ENCODE results near the gene DVL1. TPM values are rescaled to one million over a fixed set of nuclear protein-coding genes. Genes with fewer than 3 reads are reported as not detected.

The DVL1 gene
- total and polyA plus RNA-seq, 10 of the 15 experiments (the other 5 are each of a cell fraction or from before 2014, with no cell fraction given) = 0.10 to 31.1 (median 4.6) TPM

DNA sequence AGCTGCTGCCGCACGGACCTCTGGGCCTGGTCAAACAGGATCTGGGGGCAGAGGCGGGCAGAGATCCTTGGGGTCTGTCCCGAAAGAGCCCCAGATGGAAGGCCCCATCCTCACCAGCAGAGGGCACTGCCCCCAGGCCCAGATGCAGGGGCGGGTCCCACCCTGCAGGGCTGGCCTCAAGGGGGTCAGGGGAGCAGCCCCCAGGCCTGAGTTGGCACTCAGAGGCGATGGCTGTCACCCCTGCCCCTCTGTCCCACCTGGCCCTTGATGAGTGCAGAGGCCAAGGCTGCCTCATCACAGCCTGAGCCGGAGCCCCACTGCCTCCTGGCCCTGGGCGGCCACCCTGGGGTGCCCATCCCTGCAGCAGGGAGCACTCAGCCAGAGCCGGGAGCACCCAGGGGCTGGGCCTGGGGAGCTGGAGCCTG is 47.2 kb downstream of the DVL1 start:
- Histone ChIP-seq H4K20me1 (ENCODE audit: control insufficient read depth, insufficient read depth) (no peaks in the 10 kb centered on the region), H3K4me1 (ENCODE audit: control insufficient read depth, insufficient read depth, low read length) (peaks cover 25% of the 10 kb centered on the region), H3K4me3 (no peak overlapping the region), H3K79me2 (ENCODE audit: control insufficient read depth, insufficient read depth, low read length) (peaks cover 16% of the 10 kb centered on the region), H3K4me2 (ENCODE audit: control insufficient read depth, insufficient read depth) (no peak overlapping the region), H2AFZ (ENCODE audit: control insufficient read depth, low read depth, low read length) (no peak overlapping the region), H3K27ac (ENCODE audit: control insufficient read depth, insufficient read depth) (no peak overlapping the region), H3K9ac (ENCODE audit: control insufficient read depth, insufficient read depth, low read length) (no peak overlapping the region), H3K36me3 (ENCODE audit: control insufficient read depth in 2 of 2, insufficient read depth in 2 of 2, low read length in 1 of 2) (no peaks in the 10 kb centered on the region), H3K27me3 (replicated peaks in 1 of 2; ENCODE audit: control insufficient read depth in 2 of 2, insufficient read depth in 2 of 2, low read length in 1 of 2) (no peaks in the 10 kb centered on the region), H3K9me3 (replicated peaks; ENCODE audit: control insufficient read depth, insufficient read depth, low read length) (no peaks in the 10 kb centered on the region)
- WGBS (ENCODE audit: insufficient coverage, insufficient replicate concordance, low lambda C conversion rate, missing lambda C conversion rate) = 82% methylated on average over 9 of the region's 9 CpGs
- CTCF ChIA-PET = no interaction called here
- FAIRE-seq (no peak), DNase-seq (ENCODE audit: low read depth, low spot score) (no peak), ATAC-seq (no peak)
- RAD21 ChIA-PET (ENCODE audit: unreplicated experiment) = no interaction called here
- POLR2A ChIA-PET = no interaction called here
- SMC1A ChIA-PET (ENCODE audit: uncharacterized antibody, unreplicated experiment) = no interaction called here
- TF ChIP-seq, protein P1, sequence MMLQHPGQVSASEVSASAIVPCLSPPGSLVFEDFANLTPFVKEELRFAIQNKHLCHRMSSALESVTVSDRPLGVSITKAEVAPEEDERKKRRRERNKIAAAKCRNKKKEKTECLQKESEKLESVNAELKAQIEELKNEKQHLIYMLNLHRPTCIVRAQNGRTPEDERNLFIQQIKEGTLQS (IDR thresholded peaks at IDR 0.05; ENCODE audit: borderline replicate concordance, extremely low read depth, low read depth, low read length) = no peak
- TF ChIP-seq, protein P2, sequence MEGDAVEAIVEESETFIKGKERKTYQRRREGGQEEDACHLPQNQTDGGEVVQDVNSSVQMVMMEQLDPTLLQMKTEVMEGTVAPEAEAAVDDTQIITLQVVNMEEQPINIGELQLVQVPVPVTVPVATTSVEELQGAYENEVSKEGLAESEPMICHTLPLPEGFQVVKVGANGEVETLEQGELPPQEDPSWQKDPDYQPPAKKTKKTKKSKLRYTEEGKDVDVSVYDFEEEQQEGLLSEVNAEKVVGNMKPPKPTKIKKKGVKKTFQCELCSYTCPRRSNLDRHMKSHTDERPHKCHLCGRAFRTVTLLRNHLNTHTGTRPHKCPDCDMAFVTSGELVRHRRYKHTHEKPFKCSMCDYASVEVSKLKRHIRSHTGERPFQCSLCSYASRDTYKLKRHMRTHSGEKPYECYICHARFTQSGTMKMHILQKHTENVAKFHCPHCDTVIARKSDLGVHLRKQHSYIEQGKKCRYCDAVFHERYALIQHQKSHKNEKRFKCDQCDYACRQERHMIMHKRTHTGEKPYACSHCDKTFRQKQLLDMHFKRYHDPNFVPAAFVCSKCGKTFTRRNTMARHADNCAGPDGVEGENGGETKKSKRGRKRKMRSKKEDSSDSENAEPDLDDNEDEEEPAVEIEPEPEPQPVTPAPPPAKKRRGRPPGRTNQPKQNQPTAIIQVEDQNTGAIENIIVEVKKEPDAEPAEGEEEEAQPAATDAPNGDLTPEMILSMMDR (IDR thresholded peaks at IDR 0.05 in 2 of 3, conservative IDR thresholded peaks at IDR 0.05 in 1 of 3; ENCODE audit: control insufficient read depth in 2 of 3, extremely low read depth in 1 of 3, insufficient read depth in 1 of 3, low read depth in 3 of 3, low read length in 3 of 3) = peak; percentile 27 to 63 (median 54); a peak in 5 of 6 replicates
- intact Hi-C loops (cut with micrococcal nuclease; ENCODE audit: unreplicated experiment) = no loop called here
- in situ Hi-C loops (cut with MboI) = no loop called here
- no TSS peak for BruUV-seq (replicated peaks)

DNA sequence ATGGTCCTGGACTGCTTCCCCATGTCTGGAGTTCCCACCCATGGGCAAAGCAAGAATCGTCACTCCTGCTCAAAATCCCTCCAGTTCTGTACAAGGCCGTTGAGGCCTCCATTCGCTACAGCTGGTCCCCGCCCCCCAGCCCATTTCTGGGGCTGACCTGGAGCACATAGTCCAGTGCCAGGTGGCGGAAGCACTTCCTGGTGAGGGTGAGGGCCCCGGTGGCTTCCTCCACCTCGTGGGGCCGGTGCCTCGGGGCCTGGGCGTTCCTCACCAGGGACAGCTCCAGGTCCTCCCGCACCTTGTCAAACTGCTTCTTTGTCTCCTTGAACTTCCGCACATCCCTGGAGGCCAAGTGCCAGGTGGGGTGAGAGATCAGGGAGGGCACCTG is 48.9 kb downstream of the DVL1 start:
- Histone ChIP-seq H3K27ac (ENCODE audit: control insufficient read depth, insufficient read depth) (no peak overlapping the region), H2AFZ (ENCODE audit: control insufficient read depth, low read depth, low read length) (no peak overlapping the region), H3K27me3 (replicated peaks in 1 of 2; ENCODE audit: control insufficient read depth in 2 of 2, insufficient read depth in 2 of 2, low read length in 1 of 2) (no peaks in the 10 kb centered on the region), H3K4me3 (no peak overlapping the region), H3K4me2 (ENCODE audit: control insufficient read depth, insufficient read depth) (no peak overlapping the region), H4K20me1 (ENCODE audit: control insufficient read depth, insufficient read depth) (no peaks in the 10 kb centered on the region), H3K79me2 (ENCODE audit: control insufficient read depth, insufficient read depth, low read length) (no peaks in the 10 kb centered on the region; the same call in 1 of the 2 replicates), H3K9ac (ENCODE audit: control insufficient read depth, insufficient read depth, low read length) (no peak overlapping the region), H3K4me1 (ENCODE audit: control insufficient read depth, insufficient read depth, low read length) (peaks cover 8% of the 10 kb centered on the region), H3K9me3 (replicated peaks; ENCODE audit: control insufficient read depth, insufficient read depth, low read length) (no peaks in the 10 kb centered on the region), H3K36me3 (ENCODE audit: control insufficient read depth in 2 of 2, insufficient read depth in 2 of 2, low read length in 1 of 2) (no peaks in the 10 kb centered on the region)
- BruUV-seq (replicated peaks) = no TSS peak
- DNase-seq (ENCODE audit: low read depth, low spot score) (no peak), ATAC-seq (no peak; the same call in 2 of the 3 replicates), FAIRE-seq (no peak)
- WGBS (ENCODE audit: insufficient coverage, insufficient replicate concordance, low lambda C conversion rate, missing lambda C conversion rate) = 79% methylated on average over 12 of the region's 12 CpGs
- intact Hi-C loops (cut with micrococcal nuclease; ENCODE audit: unreplicated experiment) = no loop called here
- in situ Hi-C loops (cut with MboI) = no loop called here
- RAD21 ChIA-PET (ENCODE audit: unreplicated experiment) = no interaction called here
- SMC1A ChIA-PET (ENCODE audit: uncharacterized antibody, unreplicated experiment) = no interaction called here
- POLR2A ChIA-PET = no interaction called here
- CTCF ChIA-PET = interaction anchor here (1.0 to 1.2 kb wide), 2 partner anchors 36 to 268 kb away, joined by 3 to 4 read pairs; no protein-coding TSS in a partner anchor
- TF ChIP-seq, protein P3, sequence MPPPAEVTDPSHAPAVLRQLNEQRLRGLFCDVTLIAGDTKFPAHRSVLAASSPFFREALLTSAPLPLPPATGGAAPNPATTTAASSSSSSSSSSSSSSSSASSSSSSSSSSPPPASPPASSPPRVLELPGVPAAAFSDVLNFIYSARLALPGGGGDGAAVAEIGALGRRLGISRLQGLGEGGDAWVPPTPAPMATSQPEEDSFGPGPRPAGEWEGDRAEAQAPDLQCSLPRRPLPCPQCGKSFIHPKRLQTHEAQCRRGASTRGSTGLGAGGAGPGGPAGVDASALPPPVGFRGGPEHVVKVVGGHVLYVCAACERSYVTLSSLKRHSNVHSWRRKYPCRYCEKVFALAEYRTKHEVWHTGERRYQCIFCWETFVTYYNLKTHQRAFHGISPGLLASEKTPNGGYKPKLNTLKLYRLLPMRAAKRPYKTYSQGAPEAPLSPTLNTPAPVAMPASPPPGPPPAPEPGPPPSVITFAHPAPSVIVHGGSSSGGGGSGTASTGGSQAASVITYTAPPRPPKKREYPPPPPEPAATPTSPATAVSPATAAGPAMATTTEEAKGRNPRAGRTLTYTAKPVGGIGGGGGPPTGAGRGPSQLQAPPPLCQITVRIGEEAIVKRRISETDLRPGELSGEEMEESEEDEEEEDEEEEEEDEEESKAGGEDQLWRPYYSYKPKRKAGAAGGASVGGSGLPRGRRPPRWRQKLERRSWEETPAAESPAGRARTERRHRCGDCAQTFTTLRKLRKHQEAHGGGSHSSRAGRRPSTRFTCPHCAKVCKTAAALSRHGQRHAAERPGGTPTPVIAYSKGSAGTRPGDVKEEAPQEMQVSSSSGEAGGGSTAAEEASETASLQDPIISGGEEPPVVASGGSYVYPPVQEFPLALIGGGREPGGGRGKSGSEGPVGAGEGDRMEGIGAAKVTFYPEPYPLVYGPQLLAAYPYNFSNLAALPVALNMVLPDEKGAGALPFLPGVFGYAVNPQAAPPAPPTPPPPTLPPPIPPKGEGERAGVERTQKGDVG (CRISPR knock-in tag; IDR thresholded peaks at IDR 0.05) = no peak
- TF ChIP-seq, protein P4, sequence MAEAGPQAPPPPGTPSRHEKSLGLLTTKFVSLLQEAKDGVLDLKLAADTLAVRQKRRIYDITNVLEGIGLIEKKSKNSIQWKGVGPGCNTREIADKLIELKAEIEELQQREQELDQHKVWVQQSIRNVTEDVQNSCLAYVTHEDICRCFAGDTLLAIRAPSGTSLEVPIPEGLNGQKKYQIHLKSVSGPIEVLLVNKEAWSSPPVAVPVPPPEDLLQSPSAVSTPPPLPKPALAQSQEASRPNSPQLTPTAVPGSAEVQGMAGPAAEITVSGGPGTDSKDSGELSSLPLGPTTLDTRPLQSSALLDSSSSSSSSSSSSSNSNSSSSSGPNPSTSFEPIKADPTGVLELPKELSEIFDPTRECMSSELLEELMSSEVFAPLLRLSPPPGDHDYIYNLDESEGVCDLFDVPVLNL (IDR thresholded peaks at IDR 0.05; ENCODE audit: low read depth, low read length) = no peak
- TF ChIP-seq, protein P5, sequence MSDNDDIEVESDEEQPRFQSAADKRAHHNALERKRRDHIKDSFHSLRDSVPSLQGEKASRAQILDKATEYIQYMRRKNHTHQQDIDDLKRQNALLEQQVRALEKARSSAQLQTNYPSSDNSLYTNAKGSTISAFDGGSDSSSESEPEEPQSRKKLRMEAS (IDR thresholded peaks at IDR 0.05; ENCODE audit: low read depth, low read length) = no peak
- TF ChIP-seq RCOR1 (conservative IDR thresholded peaks at IDR 0.05; ENCODE audit: low read depth, low read length) (no peak), PML (IDR thresholded peaks at IDR 0.05; ENCODE audit: low read length) (no peak)
